ENCODE data around the gene SLC8A2. TPM values are rescaled to one million over a fixed set of nuclear protein-coding genes. Genes with fewer than 3 reads are reported as not detected.
"Not testable (repeated sequence)": the region's sequence is repeated elsewhere in the genome, so short reads cannot be mapped to it uniquely, and the experiment has no call there.

The SLC8A2 gene
- total RNA-seq, 1 donor from 2014 or later, result 3.7 TPM

GRCh38 chr19:47416643-47416985 is 55.1 kb downstream of the SLC8A2 start:
- Mint-ChIP-seq H3K4me3 (peak overlapping the region; percentile 87), H3K36me3 (peaks cover 19% of the 10 kb centered on the region), H3K4me1 (peaks cover 40% of the 10 kb centered on the region), H3K9me3 (no peaks in the 10 kb centered on the region), H3K27ac (no peak overlapping the region), H3K27me3 (ENCODE audit: low read depth) (peaks cover 2% of the 10 kb centered on the region)
- DNase-seq (ENCODE audit: low spot score in 2 of 2, unreplicated experiment in 2 of 2), result no peak
- TF ChIP-seq, protein P1, sequence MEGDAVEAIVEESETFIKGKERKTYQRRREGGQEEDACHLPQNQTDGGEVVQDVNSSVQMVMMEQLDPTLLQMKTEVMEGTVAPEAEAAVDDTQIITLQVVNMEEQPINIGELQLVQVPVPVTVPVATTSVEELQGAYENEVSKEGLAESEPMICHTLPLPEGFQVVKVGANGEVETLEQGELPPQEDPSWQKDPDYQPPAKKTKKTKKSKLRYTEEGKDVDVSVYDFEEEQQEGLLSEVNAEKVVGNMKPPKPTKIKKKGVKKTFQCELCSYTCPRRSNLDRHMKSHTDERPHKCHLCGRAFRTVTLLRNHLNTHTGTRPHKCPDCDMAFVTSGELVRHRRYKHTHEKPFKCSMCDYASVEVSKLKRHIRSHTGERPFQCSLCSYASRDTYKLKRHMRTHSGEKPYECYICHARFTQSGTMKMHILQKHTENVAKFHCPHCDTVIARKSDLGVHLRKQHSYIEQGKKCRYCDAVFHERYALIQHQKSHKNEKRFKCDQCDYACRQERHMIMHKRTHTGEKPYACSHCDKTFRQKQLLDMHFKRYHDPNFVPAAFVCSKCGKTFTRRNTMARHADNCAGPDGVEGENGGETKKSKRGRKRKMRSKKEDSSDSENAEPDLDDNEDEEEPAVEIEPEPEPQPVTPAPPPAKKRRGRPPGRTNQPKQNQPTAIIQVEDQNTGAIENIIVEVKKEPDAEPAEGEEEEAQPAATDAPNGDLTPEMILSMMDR (IDR thresholded peaks at IDR 0.05; ENCODE audit: unreplicated experiment), result no peak

GRCh38 chr19:47415953-47416642 is 55.6 kb downstream of the SLC8A2 start:
- peaks cover 35% of the 10 kb centered on the region for H3K4me1 Mint-ChIP-seq

DNA sequence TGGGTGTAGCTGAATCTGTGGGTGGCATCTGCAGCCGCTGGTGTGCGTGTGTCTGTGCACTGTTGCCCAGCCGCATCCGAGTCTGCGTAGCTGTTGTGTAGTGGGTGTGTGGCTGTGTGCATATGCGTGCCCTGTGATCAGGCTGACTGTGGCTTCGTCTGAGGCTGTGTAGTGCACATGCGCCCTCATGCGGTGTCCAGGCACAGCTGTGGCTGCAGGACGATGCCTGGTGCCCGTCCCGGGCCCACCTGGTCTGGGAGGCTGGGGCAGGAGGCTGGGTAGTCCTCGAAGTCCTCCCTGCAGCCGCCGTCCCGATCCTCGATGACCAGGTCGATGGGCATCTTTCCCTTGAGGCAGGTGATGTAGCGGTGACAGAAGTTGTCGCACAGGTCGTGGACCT is 57.2 kb downstream of the SLC8A2 start:
- TF ChIP-seq, protein P1 (IDR thresholded peaks at IDR 0.05; ENCODE audit: unreplicated experiment), result no peak
- Mint-ChIP-seq H3K36me3 (peaks cover 19% of the 10 kb centered on the region), H3K4me3 (no peak overlapping the region), H3K27me3 (ENCODE audit: low read depth) (no peaks in the 10 kb centered on the region), H3K27ac (no peak overlapping the region), H3K4me1 (peaks cover 19% of the 10 kb centered on the region), H3K9me3 (no peaks in the 10 kb centered on the region)
- no peak for DNase-seq (ENCODE audit: low spot score in 2 of 2, unreplicated experiment in 2 of 2)

More at GRCh38 chr19:47415953-47416642, 55.6 kb downstream of the SLC8A2 start:
- DNase-seq (ENCODE audit: low spot score in 2 of 2, unreplicated experiment in 2 of 2), result no peak
- H3K36me3 Mint-ChIP-seq, result peaks cover 19% of the 10 kb centered on the region
- peak overlapping the region; percentile 87 for H3K4me3 Mint-ChIP-seq
- H3K27ac Mint-ChIP-seq, result no peak overlapping the region
- TF ChIP-seq, protein P1 (IDR thresholded peaks at IDR 0.05; ENCODE audit: unreplicated experiment), result no peak
- no peaks in the 10 kb centered on the region for H3K9me3 Mint-ChIP-seq
- peaks cover 2% of the 10 kb centered on the region for H3K27me3 Mint-ChIP-seq (ENCODE audit: low read depth)

- Mint-ChIP-seq H3K27ac (no peak overlapping the region), H3K36me3 (peaks cover 23% of the 10 kb centered on the region), H3K9me3 (no peaks in the 10 kb centered on the region), H3K4me3 (no peak overlapping the region), H3K27me3 (ENCODE audit: low read depth) (no peaks in the 10 kb centered on the region), H3K4me1 (peaks cover 19% of the 10 kb centered on the region)
- TF ChIP-seq, protein P1 (IDR thresholded peaks at IDR 0.05; ENCODE audit: unreplicated experiment), result no peak
- no peak for DNase-seq (ENCODE audit: low spot score in 2 of 2, unreplicated experiment in 2 of 2)
Observed at GRCh38 chr19:47413941-47414340, 57.8 kb downstream of the SLC8A2 start.

GRCh38 chr19:47411696-47412095 is 60.0 kb downstream of the SLC8A2 start:
- H3K27ac Mint-ChIP-seq; H3K9me3 Mint-ChIP-seq; H3K27me3 Mint-ChIP-seq (ENCODE audit: low read depth); H3K4me3 Mint-ChIP-seq; DNase-seq (ENCODE audit: low spot score in 2 of 2, unreplicated experiment in 2 of 2); H3K4me1 Mint-ChIP-seq: not testable (repeated sequence)
- peaks cover 34% of the 10 kb centered on the region for H3K36me3 Mint-ChIP-seq

- Mint-ChIP-seq H3K36me3 (peaks cover 36% of the 10 kb centered on the region), H3K4me3 (no peak overlapping the region), H3K27ac (no peak overlapping the region), H3K27me3 (ENCODE audit: low read depth) (no peaks in the 10 kb centered on the region), H3K4me1 (peaks cover 3% of the 10 kb centered on the region), H3K9me3 (peaks cover 4% of the 10 kb centered on the region)
- no peak for DNase-seq (ENCODE audit: low spot score in 2 of 2, unreplicated experiment in 2 of 2)
- TF ChIP-seq, protein P1 (IDR thresholded peaks at IDR 0.05; ENCODE audit: unreplicated experiment), result no peak
Observed at GRCh38 chr19:47411101-47411500, 60.6 kb downstream of the SLC8A2 start.

Measured in mesothelial cell of epicardium (in vitro differentiated cells).